ENCODE data around the gene IFT20.

DNA sequence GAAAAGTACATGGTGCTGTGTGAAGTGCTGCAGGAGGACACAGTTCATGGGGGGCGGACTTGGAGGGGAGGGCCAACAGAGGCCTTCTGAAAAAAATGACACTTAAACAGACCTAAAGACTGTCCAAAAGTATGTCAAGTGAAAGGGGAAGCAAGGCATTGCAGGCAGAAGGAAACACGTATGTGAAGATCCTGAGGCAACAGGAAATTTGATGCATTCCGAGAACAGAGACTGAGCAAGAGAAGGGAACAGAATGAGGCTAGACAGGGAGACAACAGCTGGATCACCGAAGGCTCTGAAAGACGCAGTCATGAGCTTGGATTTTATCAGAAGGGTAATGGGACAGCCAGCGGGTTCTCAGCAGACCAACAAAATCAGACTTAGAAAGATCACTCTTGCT is 1.1 kb downstream of the IFT20 start:
- TF ChIP-seq CTCF (IDR thresholded peaks at IDR 0.05 in 4 of 5, conservative IDR thresholded peaks at IDR 0.05 in 1 of 5) (no peak), POLR2A (IDR thresholded peaks at IDR 0.05) (no peak)

Data from gastrocnemius medialis (tissue), 4 donors.